ENCODE measurements around the gene MYH13. TPM values are rescaled to one million over a fixed set of nuclear protein-coding genes. Genes with fewer than 3 reads are reported as not detected.
A peak's percentile ranks its signal among the peaks of the same experiment; 100 is the strongest.
"Not testable (repeated sequence)": the region's sequence is repeated elsewhere in the genome, so short reads cannot be mapped to it uniquely, and the experiment has no call there.

The MYH13 gene
- total RNA-seq, 1 experiment from 2014 or later = not detected

GRCh38 chr17:10316801-10317542 is 55.8 kb downstream of the MYH13 start:
- DNase-seq (ENCODE audit: low read depth, low spot score) = peak; percentile 77
- in situ Hi-C loops (cut with HindIII; ENCODE audit: low pct_unique_long_range_greater_than_20kb, low sequenced_read_pairs) = no loop called here

GRCh38 chr17:10314329-10314728 is 58.5 kb downstream of the MYH13 start:
- DNase-seq (ENCODE audit: low read depth, low spot score) = no peak
- in situ Hi-C loops (cut with HindIII; ENCODE audit: low pct_unique_long_range_greater_than_20kb, low sequenced_read_pairs) = no loop called here

- DNase-seq (ENCODE audit: low read depth, low spot score) = no peak
These were observed 59.7 kb downstream of the MYH13 start for GRCh38 chr17:10313037-10313672.

GRCh38 chr17:10311131-10311530 is 61.7 kb downstream of the MYH13 start:
- DNase-seq (ENCODE audit: low read depth, low spot score) = no peak
- in situ Hi-C loops (cut with HindIII; ENCODE audit: low pct_unique_long_range_greater_than_20kb, low sequenced_read_pairs) = no loop called here

More at GRCh38 chr17:10313037-10313672, 59.7 kb downstream of the MYH13 start:
- in situ Hi-C loops (cut with HindIII; ENCODE audit: low pct_unique_long_range_greater_than_20kb, low sequenced_read_pairs) = no loop called here

GRCh38 chr17:10309003-10309974 is 63.5 kb downstream of the MYH13 start:
- in situ Hi-C loops (cut with HindIII; ENCODE audit: low pct_unique_long_range_greater_than_20kb, low sequenced_read_pairs) = no loop called here
- no peak for DNase-seq (ENCODE audit: low read depth, low spot score)

DNA sequence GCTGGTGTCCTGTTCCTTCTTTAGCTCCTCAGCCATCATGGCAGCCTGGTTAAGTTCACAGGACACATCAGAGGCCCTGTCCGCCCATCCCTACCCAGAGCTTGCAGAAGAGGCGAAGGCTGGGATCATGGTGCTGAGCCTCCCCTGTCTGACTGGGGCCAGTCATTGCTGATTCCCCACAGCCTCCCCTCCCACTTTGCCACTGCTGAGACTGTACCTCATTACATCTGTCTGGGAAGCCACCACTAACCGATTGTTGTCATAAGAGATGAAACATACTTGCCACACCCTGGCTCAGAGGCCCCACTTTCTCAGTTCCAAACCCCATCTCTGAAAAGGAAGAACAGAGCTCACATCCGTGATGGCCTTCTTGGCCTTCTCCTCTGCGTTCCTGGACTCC is 66.2 kb downstream of the MYH13 start:
- DNase-seq (ENCODE audit: low read depth, low spot score) = no peak
- in situ Hi-C loops (cut with HindIII; ENCODE audit: low pct_unique_long_range_greater_than_20kb, low sequenced_read_pairs) = no loop called here

DNA sequence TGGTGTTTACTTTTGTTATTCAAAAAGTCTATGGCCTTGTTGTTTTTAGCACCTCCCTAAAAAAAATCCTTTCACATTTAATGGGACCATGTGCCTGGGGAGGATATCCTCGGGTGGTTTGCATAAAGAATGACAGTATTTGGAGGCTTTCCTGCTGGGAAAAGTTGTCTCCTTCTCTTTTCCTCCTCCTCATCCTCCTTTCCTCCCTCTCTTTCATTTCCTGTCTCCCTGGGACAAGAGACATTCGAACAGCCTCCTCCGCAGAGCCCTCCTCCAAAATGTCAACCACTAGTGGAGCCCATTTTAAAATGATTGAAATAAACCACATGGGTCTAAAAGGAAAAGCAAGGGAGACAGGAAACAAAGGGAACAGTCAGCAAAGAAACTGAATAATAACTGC is 67.4 kb downstream of the MYH13 start:
- no peak for DNase-seq (ENCODE audit: low read depth, low spot score)
- in situ Hi-C loops (cut with HindIII; ENCODE audit: low pct_unique_long_range_greater_than_20kb, low sequenced_read_pairs) = no loop called here

DNA sequence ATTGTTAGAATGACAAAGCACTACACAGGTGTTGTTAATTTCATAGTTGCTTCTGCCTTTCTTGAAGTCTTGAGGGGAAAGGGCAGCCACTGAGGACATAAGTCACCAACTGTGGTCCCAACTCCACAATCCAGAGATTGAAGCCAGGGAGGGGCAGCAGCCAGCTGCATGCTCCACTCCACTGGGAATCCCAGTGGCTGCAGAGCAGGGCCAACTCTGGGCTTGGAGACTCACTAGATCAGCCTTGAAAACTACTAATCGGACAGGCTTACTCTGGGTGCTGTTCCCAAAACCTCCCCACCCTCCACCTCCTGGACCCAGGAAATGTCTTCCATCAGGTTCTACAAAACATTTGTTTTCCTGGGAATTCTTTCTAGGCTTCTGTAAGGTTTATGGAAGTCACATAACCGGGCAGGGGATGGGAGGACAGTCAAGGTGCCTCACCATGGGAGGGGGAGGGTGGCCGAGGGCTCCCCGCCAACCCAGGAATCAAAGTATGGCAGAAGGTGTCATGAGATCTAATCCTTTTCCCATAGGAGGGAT is 68.0 kb downstream of the MYH13 start:
- no peak for DNase-seq (ENCODE audit: low read depth, low spot score)
- in situ Hi-C loops (cut with HindIII; ENCODE audit: low pct_unique_long_range_greater_than_20kb, low sequenced_read_pairs) = no loop called here

GRCh38 chr17:10297691-10298090 is 75.1 kb downstream of the MYH13 start:
- no peak for DNase-seq (ENCODE audit: low read depth, low spot score)
- in situ Hi-C loops (cut with HindIII; ENCODE audit: low pct_unique_long_range_greater_than_20kb, low sequenced_read_pairs) = no loop called here

GRCh38 chr17:10295728-10296343 is 77.0 kb downstream of the MYH13 start:
- in situ Hi-C loops (cut with HindIII; ENCODE audit: low pct_unique_long_range_greater_than_20kb, low sequenced_read_pairs) = no loop called here
- peak; percentile 85 for DNase-seq (ENCODE audit: low read depth, low spot score)

- in situ Hi-C loops (cut with HindIII; ENCODE audit: low pct_unique_long_range_greater_than_20kb, low sequenced_read_pairs) = no loop called here
- DNase-seq (ENCODE audit: low read depth, low spot score) = no peak
These were observed 78.6 kb downstream of the MYH13 start for GRCh38 chr17:10294180-10294579.

DNA sequence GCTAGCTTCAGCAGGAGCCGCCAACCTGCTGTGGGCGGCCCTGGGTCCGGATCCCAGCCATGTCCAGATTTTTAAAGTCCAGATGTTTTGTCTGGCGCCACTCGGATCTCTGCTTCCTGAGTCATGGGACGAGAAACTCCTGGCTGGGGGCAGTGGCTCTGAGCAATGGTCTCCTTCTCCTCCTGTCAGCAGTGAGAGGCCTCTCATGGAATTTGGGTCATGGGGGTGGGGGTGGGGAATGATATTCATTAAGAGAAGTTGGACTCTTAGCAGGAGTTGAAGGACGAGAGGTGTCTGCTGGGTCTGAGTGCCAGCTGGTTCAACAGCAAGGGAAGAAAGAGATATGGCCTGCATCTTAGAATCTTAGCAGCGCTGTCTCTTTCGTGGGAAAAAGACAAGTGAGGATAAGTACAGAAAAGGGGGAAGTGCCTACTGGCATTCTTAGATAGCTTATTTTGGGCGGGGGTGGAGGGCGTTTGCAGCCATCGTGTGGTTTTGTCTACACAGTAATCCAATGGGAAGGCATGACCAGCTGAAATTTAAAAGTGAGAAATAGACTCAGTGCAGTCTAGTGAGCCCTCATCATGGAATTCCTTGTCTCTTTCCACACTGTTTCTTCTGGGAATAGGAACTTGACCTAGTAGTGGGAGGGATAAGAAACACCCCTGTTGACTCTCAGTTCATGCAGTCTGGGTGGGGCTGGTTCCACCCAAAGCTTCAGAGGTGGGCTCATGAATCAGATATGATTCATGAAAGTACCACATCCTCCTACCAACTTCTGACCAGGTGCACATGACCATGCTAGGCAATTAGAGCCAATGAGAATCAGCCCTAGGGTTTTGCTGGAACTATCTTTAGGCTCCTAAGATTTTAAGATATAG is 80.5 kb downstream of the MYH13 start:
- in situ Hi-C loops (cut with HindIII; ENCODE audit: low pct_unique_long_range_greater_than_20kb, low sequenced_read_pairs) = no loop called here
- no peak for DNase-seq (ENCODE audit: low read depth, low spot score)

- peak; percentile 61 for DNase-seq (ENCODE audit: low read depth, low spot score)
- in situ Hi-C loops (cut with HindIII; ENCODE audit: low pct_unique_long_range_greater_than_20kb, low sequenced_read_pairs) = not testable (repeated sequence)
These were observed 81.2 kb downstream of the MYH13 start for GRCh38 chr17:10291576-10291975.

DNA sequence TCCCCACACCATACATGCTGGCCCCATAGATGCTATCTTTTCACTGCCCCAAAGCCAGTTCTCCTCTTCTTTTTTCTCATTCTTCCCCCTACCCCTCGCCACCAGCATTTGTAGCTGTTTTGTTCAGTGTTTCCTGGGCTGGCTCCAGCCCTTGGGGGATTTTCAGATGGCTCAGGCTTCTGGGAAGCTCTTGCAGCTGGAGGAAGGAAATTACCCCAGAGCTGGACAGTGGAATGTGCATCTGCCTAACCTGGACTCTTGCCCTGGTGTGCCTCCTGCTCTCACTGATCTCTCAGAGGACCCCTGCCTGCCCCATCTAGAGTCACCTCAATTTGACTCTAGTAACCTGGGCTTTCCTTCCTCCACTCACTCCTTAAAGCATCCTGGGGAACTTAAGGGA is 82.8 kb downstream of the MYH13 start:
- in situ Hi-C loops (cut with HindIII; ENCODE audit: low pct_unique_long_range_greater_than_20kb, low sequenced_read_pairs) = no loop called here
- no peak for DNase-seq (ENCODE audit: low read depth, low spot score)

GRCh38 chr17:10286324-10286723 is 86.5 kb downstream of the MYH13 start:
- in situ Hi-C loops (cut with HindIII; ENCODE audit: low pct_unique_long_range_greater_than_20kb, low sequenced_read_pairs) = no loop called here
- no peak for DNase-seq (ENCODE audit: low read depth, low spot score)

DNA sequence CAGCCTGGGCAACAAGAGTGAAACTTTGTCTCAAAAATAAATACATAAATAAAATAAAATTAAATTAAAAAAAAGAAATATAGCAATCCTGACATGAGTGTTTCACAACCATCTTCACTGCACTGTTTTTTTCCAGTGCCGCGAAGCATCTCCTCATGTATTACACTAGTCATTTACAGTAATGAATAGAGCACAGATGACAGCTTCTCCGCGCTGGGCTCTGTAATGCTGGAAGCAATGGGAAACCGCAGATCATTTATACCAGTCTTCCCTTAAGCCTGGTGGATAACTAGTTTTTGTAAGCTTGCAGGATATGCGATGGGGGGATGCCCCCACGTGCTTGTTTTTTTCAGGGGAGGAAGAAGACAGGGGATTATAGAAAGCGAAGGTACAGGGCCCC is 86.9 kb downstream of the MYH13 start:
- in situ Hi-C loops (cut with HindIII; ENCODE audit: low pct_unique_long_range_greater_than_20kb, low sequenced_read_pairs) = no loop called here
- DNase-seq (ENCODE audit: low read depth, low spot score) = no peak

DNA sequence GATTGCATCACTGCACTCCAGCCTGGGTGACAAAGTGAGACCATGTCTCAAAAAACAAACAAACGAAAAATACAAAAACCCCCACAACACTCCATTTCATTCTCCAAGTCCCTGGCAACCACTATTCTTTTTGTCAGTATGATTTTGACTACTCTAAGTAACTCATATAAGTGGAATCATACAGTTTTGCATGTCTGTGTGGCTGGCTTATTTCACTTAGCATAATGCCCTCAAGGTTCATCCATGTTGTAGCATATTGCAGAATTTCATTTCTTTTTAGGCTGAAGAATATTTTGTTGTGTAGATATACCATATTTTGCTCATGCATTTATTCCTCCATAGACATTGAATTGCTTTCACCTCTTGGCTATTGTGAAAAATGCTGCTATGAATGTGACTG is 92.7 kb downstream of the MYH13 start:
- in situ Hi-C loops (cut with HindIII; ENCODE audit: low pct_unique_long_range_greater_than_20kb, low sequenced_read_pairs) = no loop called here
- DNase-seq (ENCODE audit: low read depth, low spot score) = no peak

All from SK-MEL-5 (cell line).